8988T (cell line): ENCODE results near the gene MRPL55.

Experiments used
- DNase-seq: peaks from one replicate; pipeline ENCODE4 v3.0.0; 2011

Gene MRPL55

GRCh38 chr1:228147151-228147693, 38.1 kb upstream of the MRPL55 start:
- DNase-seq: no peak

- no peak for DNase-seq
These were observed 37.5 kb upstream of the MRPL55 start for GRCh38 chr1:228146417-228147150.

- no peak for DNase-seq
These were observed 36.6 kb upstream of the MRPL55 start for GRCh38 chr1:228145463-228146416.

- no peak for DNase-seq
These were observed 35.9 kb upstream of the MRPL55 start for GRCh38 chr1:228144993-228145343.

DNA sequence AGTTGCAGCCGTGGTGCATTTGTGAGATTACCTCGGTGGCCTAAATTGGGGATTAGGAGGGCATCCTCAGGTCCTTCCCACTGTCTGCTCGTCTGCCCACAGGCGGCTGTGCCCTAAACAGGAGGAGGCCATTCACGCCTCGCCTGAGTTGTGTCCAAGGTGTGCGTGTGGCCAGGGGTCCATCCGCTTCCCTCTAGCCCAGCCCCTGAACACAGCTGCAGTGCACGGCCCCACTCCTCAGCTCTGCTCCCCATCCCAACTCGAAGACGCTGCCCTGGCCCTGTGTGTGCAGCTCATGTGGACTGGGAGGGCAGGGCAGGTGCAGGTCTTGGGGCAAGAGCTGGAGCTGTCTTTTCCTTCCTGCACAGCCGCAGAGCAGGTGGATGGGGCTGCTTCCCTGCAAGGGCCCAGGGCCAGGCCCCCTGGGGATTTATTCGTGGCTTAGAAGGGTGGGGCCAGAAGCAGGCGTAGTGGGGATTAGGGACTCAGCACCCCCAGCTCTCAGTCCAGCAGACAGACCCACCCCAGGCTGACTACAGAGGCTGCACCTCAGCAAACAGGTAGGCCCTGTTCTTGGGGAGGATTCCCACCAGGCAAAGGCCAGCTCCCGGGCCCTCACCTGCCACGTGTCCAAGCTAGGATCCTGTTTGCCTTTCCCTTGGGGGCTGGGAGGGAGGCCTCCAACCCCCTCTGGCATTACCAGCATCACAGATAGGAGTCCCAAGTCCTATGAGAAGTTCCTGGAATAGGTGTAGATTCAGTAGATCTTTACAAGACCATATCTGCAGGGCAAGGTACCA, 35.3 kb upstream of the MRPL55 start:
- DNase-seq: no peak

DNA sequence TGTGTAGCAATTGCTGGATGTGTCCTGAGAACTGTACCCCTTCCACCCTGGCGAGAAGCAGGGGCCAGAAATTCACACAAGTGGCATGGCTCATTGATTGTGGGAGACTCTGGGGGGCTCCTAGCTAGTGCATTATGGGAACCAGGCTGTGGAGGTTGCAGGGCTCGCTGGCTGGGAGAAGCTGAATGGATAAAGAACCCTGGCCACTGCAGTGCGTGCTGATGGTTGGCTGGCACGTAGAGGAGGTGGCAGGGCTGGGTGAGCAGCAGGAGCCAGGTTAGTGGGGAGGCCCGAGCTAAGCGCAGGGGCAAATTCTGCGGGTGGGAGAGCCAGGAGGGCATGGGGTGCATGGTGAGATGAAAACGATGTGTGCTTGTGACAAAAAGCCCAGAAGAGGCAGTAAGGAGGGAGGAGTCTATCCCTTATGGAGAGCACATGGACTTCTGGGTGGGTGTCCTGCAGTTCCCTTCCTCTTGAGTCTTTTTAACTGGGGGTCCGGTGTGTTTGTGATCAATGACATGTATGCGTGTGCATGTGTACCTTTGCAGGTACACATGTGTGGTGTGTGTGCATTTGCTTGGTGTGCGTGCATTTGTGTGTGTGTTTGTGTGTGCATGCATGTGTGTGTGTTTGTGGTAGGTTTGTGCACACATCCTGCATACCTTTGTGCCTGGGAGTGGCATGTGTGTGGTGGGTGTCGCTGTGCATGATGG, 34.5 kb upstream of the MRPL55 start:
- no peak for DNase-seq

- no peak for DNase-seq
These were observed 33.6 kb upstream of the MRPL55 start for GRCh38 chr1:228142701-228143136.

DNA sequence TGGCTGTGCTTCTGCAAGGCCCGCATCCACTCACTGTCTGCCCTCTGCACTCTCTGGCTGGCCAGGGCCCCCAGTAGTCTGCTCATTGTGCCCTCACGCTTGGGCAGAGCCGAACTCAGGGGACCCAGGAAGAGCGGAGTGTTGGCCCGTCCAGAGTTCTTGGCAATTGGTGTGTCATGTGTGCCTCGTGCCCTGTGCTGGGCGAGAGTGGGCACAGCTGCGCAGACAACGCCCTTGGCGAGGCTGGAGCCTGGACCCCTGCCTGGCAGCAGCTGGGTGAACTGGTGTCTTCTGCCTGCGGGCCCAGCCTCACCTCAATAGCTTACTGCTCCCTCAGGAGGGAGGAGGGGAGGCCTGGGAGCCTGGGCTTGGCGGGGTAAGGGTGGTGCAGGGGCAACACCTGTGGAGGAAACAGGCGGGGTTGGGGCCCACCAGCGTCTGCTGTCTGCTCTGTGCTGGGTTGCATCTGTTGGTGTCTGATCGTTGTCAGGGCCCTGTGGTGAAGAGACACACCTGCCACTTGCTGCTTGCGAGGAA, 33.1 kb upstream of the MRPL55 start:
- DNase-seq: no peak

DNA sequence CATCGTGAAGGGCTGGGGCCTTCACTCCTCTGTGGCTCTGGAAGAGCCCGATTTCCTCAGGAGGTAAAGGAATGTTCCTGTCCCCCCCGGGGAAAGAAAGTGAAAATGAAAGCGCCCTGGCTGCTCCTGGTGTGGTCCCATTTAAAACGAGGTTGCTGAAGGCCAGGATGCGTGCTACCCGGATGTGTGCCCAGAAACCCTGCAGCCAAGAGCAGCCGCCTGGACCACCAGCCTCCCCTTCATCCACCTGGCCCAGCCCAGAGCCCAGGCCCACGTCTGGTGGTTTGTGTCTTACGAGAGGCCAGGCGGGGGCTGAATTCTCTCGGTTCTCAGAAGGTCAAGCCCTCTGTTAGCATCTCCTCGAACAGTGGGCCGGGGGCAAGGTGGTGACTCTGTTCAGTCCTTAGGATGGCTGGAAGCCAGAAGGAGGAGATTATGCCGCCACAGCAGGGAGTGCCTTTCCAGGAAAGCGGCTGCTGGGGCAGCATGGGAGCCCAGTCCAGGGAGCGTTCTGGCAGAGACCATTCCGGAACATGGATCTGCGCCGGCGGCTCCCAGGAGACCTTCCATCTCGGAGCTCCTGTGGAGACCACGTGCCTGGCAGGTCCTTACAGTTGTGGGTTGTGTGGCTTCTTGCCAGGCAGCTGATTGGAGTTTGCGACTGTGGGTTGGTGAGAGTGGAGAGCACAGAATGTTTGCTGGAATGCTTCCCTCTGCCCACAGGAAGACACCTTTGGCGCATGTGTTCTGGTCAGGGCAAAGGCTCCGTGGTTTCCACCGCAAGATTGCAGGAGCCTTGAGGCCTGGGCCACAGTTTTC, 32.3 kb upstream of the MRPL55 start:
- DNase-seq: peak; percentile 51

GRCh38 chr1:228140724-228141225, 31.7 kb upstream of the MRPL55 start:
- DNase-seq: no peak

DNA sequence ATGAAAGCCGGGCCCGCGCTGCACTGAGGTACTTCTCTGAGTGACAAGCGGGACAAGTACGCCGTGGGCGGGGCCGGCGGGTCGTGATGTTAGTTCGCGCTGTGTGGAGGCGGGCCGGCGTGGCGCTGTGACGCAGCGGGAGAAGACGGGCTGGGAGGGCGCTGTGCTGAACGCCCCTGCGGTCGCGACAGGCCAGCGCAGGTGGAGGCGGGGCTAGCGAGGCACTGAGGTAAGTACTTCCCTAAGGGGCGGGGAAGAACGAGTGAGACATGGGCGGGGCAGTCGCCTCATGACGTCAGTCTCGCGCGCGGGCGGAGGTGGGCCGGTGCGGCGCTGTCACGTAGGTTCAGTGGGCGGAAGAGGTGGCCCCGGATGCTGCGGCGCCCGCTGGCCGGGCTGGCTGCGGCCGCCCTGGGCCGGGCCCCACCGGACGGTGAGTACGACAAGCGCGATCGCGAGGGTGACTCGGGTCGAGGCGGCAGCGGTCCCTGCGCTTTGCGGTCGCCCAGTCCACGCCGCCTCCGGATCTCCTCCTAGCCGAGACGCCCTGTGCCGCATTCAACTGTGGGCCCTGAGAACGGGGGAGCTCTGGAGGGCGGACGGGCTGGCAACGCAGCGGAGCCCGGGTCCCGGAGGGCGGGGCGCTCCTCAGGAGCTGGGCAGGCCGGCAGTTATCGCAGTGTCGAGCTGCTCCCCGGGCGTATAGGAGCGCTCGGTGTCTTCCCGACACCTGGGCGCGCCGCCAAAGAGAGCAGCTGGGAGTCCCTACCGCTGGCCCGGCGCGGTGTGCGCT, 31.0 kb upstream of the MRPL55 start, which contains the start of gene GUK1:
Gene GUK1 (plus strand): TSS at position 349 of the 793 bp plus-strand sequence. CDS start 24 bp downstream, at position 373.
- DNase-seq: peak; percentile 95

DNA sequence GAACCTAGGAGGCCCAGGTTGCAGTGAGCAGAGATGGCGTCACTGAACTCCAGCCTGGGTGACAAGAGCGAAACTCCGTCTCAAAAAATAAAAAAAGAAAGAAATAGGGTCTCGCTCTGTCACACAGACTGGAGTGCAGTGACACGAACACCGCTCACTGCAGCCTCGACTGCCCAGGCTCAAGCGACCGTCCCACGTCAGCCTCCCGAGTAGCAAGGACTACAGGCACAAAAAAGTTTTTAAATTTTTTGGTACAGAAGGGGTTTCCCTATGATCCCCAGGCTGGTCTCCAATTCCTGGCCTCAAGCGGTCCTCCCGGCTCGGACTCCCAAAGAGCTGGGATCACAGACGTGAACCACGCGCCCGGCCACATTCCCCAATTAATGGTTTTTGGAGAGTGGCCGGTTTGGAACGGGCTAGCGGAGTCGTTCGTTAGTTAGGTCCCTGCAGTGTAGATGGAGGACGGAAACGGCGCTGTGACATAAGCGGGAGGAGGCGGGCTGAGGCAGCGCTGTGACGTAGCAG, 30.4 kb upstream of the MRPL55 start:
- no peak for DNase-seq

DNA sequence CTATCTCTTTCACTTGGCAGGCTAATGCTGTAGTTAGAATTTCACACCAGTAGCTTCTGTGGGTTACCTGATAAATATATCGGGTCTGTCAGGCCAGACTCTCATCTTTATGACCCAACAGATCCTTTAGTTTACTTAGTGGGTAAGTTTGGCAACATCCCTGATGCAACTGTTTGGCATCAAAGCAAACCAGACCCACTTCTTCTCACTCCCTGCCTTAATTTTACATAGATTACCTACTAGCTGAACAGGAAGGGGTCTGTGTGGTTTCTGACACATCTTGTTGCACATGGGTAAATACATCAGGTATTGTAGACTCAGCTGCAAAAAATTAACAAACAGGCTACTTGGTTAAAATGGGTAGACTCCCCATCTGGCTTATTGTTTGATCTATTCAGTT, 27.8 kb upstream of the MRPL55 start:
- no peak for DNase-seq

GRCh38 chr1:228134591-228134990, 25.5 kb upstream of the MRPL55 start:
- DNase-seq: no peak

DNA sequence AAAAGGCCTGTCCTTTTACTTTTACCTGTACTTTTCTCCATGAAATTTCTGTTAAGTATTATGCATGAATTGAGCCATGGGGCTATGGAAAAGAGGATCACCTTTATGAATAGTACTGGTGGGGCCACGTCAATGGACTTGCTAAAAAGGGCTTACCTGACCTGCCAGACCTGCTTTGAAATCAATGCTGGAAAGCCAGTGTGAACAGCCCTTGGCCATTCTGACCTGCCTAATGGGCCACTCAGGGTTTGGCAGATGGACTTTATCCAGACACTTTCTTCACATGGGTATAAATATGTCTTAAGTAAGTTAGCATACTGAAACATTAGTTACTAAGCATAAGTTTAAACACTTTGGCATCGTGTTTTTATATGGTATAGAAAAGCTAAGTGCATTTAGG, 22.7 kb upstream of the MRPL55 start:
- no peak for DNase-seq

DNA sequence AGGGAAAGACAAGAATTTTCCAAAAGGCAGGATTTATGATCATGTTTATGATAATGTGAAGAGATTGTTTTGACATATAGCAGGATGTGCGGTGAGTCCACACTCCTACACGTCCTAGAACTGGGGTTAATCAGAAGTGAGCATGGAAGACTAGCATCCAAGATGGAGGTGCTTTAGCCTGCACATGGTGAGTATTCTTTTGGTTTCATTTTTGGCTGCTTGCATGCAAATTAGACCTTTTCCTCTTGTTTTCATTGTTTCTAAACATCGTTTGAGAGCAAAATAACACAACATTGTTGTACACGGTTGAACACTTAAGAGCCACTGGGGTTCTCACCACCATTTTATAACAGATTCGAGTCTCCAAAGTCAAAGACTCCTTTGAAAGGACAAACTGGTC, 16.1 kb upstream of the MRPL55 start:
- no peak for DNase-seq

GRCh38 chr1:228123505-228123904, 14.4 kb upstream of the MRPL55 start:
- no peak for DNase-seq

GRCh38 chr1:228122921-228123441, 13.9 kb upstream of the MRPL55 start:
- DNase-seq: no peak

DNA sequence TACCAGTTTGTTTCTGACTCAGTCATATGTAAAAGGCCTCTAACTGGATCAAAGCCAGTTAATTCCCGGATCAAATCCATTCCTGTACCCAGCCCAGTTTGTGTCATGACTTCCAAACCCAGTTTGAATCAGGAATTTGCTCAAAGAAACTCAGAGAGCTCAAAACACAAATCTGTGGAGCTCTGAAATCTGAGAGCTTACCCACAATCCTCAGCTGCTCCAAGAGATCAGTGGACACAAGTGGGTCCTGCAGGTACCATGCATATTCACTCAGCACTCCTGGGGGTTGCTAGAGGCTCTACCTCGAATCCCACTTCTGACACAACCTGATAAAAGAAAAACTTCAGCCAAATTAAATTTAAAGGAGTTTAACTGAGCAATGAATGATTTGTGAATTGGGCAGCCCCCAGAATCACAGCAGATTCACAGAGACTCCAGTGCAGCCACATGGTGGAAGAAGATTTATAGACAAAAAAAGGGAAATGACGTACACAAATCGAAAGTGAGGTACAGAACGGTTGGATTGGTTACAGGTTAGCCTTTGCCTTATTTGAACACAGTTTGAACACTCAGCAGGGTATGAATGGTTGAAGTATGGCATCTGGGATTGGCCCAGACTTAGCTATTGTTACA, 11.9 kb upstream of the MRPL55 start:
- DNase-seq: no peak
